Stimulated activated CD4-positive, alpha-beta T cell treated with anti-CD3 and anti-CD28 coated beads, Interleukin-12 subunit alpha, Interleukin-12 subunit beta, amount 100 ng/mL, for 48 hours (primary cell): ENCODE results near the gene PTPRG.
A peak's percentile ranks its signal among the peaks of the same experiment; 100 is the strongest.

ENCODE experiments used
- DNase-seq, 3 donors: peaks; one replicate each; pipeline ENCODE4 v3.0.0-alpha.2; 2020; ENCODE audit warnings: low read depth in 2 of 3, low spot score in 1 of 3

PTPRG gene

DNA sequence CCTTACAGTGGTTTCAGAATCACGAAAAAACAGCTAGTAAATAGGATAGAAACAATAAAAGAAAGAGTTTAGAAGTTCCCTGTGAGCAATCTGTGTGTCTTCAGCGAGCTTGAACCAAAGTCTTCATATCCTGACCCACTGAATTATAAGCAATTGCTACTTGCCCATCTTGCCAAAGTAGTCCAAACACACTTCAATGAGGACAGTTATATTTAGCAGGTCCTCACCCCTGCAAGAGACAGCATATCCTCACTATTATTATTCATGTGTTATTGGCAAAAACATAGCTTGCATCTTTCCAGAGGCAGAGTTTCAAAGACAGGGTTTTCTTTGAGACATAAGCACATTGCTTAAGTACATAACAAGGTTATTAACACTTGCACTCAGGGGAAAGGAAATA, 734.2 kb downstream of the PTPRG start:
- no peak for DNase-seq

DNA sequence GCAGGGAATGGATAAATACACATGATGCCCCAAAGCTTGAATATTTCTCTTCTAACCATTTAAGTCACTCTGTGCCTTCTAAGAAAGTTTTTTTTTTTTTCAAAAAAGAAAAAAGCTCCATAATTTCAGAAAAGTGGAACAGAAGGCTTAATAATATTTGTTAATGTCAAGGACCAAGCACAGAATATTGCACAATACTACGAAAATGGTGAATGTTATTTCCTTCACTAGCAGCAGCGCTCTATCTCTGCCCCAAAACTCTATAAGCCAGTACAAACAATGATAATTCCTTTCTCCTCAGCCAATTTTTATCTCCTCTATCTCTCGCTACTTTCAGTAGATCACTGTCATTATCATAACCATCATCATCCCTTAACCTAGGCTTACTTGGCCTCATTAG, 739.2 kb downstream of the PTPRG start:
- DNase-seq: no peak

DNA sequence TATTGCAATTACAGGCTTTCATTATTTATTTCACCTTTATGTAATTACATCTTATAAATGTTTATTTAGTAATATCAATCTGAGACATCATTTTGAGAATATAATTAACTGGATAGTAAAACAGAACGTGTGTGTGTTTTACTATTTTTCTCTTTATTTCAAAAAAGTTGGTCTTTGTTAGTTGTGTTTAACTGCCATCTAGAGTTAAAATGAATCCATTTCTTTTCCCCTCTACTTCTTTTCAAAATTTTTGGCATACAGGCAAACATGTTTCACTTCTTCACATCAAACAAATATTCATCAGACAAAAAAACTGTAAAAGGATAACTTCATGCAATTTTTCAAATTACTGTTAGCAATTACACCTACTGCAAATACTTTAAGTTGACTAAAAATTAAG, 750.8 kb downstream of the PTPRG start:
- no peak for DNase-seq

DNA sequence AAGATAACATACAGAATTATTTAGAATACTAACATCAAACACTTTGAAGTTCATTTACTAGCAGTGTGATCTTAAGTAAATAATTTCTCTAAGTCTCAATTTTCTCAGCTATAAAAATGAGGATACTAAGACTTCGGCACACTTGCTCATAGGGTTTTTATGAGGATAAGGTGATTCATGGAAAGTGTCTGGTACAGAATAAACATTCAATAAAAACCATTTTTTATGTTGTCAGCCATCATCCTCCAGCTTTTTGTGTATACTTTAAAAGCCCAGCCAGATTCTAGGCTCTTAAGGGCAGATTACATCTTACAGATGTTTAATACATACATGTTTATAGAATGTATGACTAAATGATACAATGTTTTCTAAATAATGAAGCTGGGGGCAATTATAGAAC, 755.2 kb downstream of the PTPRG start:
- no peak for DNase-seq

DNA sequence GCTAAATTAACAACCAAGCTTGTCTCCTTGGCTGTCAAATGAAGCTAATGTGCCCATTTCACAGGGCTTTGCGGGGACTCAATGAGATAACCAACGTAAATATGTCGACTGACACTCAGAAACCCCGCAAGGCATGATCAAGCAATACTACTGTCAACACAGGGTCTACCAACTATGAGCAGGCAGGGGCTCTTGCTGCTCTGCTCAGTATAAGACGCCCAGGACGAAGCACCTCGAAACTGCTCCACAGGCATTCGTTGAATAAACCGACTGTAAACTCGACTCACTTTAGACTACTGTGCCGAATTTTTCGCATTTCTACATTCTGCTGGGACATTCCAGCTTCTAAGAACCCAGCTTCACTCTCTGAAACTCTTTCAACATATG, 757.0 kb downstream of the PTPRG start:
- DNase-seq: peak in 1 of 3 donors; percentile 0

DNA sequence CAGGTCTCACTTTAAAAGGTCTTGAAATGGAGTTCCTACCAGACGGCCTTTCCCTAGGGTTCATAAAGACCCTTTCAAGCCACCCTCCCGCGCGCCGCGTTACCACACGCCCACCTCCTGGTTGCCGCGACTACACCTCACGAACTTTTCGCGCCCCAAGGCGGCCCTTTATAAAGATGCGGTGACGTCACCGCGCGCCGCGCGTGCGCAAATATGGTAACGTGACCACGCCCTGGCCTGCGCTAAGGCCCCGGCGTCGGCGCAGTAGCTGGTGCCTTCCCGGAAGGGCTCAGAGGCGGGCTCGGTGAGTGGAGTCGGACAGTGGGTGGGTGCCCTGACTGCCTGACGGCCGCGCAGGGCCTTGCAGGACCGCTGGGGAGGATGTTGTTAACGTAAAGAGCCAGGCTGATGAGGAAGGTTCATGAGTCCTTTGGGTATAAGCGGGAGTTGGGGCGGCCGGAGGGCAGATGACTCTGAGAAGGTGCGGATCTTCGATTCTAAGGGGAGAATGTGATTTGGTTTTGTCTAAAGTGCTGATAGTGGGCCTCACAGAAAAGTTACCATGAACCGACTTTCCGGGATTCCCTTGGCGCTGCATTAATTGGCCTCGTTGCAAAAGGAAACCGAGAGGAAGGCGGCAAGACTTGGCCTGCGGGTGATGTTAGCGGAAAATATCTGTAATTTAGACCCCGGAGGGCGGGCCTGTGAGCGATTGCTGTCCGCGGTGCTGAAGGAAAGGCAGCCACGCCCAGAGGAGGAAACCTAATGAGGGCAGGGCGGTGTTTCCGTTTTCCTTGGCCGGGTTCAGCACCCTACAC, 757.6 kb downstream of the PTPRG start:
- peak; percentile 52 to 65 (median 52) for DNase-seq

DNA sequence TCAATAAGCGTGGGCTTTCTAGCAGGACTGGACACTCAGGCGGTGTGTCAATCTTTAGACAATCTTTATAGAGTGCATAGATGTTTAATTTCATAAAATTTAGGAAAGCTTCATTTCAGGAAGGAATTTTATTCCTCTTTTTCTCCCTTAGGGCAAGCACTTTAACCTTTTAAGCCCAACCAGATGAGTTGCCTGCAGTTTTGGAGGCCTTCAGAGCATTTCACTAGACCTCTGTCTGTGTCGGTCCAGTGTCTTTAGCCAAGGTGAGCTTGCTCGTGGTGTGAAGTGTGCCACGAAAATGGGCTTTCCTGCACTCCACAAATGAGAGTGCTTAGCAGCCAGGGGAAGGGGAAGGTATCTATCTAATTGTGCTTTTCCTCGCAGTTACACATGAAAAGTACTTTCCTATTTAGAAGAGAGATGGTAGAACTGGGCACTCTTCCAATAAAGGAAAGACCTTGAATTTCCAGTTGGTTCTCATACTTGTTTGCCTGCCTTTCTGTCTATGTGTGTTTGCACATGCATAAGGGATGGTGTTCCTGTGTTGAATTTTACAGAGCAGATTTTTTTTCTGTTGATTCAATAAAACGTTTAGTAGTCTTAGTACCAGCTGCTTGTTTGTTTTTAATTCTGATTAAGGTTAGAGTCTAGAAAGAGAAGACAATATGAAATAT, 758.3 kb downstream of the PTPRG start:
- DNase-seq: no peak

DNA sequence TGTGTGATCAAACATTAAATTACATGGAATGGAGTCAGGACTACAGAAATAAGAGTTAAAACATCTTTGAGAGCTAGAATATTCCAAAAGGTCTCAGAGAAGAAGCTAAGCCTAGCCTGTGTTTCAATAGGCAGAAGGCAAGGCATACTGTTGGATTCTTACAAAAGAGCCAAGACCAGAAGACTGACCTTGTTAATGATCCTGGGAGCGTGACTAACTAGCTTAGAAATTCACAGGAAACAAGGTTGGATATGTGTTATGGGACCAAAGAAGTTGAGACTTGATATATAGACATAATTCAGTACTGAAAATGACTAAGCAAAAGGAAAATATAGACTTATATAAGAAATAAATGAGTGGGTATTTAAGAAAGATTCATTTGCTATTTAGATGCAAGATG, 761.9 kb downstream of the PTPRG start:
- no peak for DNase-seq

DNA sequence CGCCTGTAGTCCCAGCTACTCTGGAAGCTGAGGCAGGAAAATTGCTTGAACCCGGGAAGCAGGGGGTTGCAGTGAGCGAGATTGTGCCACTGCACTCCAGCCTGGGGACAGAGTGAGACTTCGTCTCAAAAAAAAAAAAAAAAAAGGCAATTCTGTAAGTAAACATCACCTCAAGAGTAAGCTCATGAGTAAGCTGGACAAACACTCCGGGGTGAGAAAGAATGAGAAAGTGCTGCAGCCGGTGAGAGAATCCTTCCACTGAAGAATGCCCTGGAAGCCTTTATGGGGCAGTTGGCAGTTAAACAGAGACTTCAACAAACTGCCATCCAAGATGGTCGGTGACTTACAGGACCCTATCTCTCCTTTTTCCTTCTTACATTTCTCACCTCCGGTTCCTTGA, 764.5 kb downstream of the PTPRG start:
- no peak for DNase-seq

DNA sequence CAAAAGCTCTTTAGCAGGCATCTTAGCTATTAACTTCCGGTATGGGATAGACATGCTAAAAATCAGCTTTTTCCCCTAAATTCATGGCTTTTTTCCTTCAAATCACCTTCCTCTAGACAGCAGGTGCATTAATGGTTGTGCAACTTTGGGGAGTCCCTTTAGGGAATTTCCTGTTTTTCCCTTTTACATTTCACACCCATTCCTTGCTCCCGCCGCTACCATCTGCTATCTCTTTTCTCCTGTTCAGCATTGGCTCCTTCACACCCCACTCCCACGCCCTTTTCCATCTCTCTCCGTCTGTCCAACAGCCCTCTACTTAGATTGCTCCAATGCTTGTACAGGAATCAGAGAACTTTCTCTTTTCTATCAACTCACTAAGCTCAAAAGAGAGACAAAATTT, 768.6 kb downstream of the PTPRG start:
- DNase-seq: no peak

DNA sequence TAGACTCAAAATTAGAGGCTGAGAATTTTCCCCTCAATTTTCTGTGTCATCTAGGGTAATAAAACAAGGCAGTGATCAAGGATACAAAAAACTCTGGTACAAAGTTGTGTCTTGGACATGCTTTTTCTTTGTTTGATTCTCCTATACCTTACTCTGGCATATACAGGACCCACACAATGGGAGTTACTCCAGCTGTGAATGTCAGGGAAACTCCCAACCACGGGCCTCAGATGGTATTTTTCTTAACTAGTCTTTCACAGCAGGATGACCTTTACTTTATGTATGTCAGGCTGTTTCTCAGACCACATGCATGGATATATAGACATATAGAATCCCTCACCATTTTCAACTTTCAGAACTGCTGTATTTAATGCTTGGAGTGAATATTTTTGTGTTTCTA, 770.6 kb downstream of the PTPRG start:
- no peak for DNase-seq

DNA sequence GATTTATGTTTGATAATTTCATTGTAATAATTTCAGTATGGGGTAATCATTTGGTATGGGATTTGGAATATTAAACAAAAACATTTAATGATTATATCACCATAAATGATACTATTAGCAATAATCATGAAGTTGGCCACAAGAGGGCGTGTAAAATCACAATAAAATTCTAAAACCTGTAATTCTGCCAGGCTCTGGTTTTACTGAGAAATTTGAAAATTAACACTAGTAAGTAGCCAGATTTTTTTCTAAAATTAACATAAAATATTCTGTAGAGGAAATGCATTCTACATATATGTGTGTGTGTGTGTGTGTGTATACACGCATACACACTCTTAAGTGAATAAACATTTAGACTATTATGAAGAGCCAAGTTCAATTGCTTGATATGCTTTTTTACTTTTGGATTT, 771.5 kb downstream of the PTPRG start:
- DNase-seq: peak in 1 of 3 donors; percentile 4

DNA sequence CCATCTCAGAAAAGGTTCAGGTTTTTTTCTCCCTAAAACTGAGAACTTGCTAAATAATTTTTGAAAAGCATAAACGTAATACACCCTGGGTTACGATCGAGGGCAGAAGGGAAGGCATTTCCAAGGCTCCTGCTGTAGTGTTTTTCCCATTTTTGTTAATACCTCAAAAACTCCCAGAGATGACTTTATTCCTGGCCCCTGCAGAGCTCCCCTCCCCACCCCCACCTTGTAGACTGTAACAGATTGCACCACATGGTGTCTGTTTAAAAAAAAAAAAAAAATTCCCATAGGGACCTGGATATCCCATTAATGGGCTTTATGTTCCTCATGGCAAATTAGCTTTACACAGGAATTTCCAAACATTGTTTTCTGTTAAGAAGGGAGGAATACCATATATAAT, 773.8 kb downstream of the PTPRG start:
- DNase-seq: no peak

DNA sequence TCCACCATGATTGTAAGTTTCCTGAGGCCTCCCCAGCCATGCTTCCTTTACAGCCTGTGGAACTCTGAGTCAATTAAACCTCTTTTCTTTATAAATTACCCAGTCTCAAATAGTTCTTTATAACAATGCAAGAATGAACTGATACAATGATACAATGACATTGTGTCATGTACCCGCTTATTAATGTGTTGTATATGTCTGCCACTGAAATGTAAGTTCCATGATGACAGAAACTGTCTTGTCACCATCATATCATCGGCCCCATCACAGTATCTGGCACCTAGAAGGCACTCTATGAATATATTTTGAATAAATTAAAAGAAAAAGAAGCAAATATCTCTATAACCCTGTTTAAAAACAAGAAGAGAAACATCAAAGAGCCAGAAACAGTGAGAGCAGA, 782.4 kb downstream of the PTPRG start:
- DNase-seq: no peak
